ENCODE results near the gene RASD2. TPM values are rescaled to one million over a fixed set of nuclear protein-coding genes. Genes with fewer than 3 reads are reported as not detected.

RASD2 gene
- total and polyA plus RNA-seq, 2 donors (not counting 1 experiment from before 2014, with no cell fraction given), result under 0.01 to 0.01 TPM

DNA sequence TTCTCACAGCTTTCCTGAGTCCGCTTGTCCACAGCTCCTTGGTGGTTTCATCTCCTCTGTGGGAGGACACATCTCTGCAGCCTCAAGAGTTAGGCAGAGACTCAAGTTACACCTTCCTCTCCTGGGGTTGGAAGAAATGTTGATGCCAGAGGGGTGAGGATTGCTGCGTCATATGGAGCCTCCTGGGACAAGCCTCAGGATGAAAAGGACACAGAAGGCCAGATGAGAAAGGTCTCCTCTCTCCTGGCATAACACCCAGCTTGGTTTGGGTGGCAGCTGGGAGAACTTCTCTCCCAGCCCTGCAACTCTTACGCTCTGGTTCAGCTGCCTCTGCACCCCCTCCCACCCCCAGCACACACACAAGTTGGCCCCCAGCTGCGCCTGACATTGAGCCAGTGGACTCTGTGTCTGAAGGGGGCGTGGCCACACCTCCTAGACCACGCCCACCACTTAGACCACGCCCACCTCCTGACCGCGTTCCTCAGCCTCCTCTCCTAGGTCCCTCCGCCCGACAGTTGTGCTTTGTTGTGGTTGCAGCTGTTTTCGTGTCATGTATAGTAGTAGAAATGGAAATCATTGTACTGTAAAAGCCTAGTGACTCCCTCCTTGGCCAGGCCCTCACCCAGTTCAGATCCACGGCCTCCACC, 11.7 kb downstream of the RASD2 start:
- Histone ChIP-seq H3K4me2 (ENCODE audit: extremely low read depth, insufficient read depth, low read length) (no peak overlapping the region), H3K4me1 (ENCODE audit: control insufficient read depth, extremely low read depth, insufficient read depth, low read length) (no peaks in the 10 kb centered on the region), H3K27me3 (ENCODE audit: control insufficient read depth, insufficient read depth, low read length) (peaks cover 16% of the 10 kb centered on the region), H2AFZ (ENCODE audit: low read length) (no peak overlapping the region), H3K4me3 (replicated peaks in 1 of 4; ENCODE audit: control extremely low read depth in 1 of 4, insufficient read depth in 1 of 4, low read depth in 3 of 4, low read length in 4 of 4) (no peak overlapping the region), H3K9me3 (ENCODE audit: control insufficient read depth, insufficient read depth, low read depth, low read length) (no peaks in the 10 kb centered on the region), H4K20me1 (ENCODE audit: control insufficient read depth, extremely low read depth, insufficient read depth, low read length) (no peaks in the 10 kb centered on the region), H3K36me3 (ENCODE audit: control insufficient read depth, insufficient read depth, low read length) (no peaks in the 10 kb centered on the region), H3K27ac (ENCODE audit: insufficient read depth, low read length) (no peak overlapping the region), H3K79me2 (ENCODE audit: control insufficient read depth, insufficient read depth, low read length) (no peaks in the 10 kb centered on the region), H3K9ac (ENCODE audit: insufficient read depth, low read length) (no peak overlapping the region)
- no peak for DNase-seq (ENCODE audit: low read depth in 2 of 2)
- no peak for TF ChIP-seq EZH2 (IDR thresholded peaks at IDR 0.05; ENCODE audit: low read length, missing control alignments)
- TF ChIP-seq, protein P1, sequence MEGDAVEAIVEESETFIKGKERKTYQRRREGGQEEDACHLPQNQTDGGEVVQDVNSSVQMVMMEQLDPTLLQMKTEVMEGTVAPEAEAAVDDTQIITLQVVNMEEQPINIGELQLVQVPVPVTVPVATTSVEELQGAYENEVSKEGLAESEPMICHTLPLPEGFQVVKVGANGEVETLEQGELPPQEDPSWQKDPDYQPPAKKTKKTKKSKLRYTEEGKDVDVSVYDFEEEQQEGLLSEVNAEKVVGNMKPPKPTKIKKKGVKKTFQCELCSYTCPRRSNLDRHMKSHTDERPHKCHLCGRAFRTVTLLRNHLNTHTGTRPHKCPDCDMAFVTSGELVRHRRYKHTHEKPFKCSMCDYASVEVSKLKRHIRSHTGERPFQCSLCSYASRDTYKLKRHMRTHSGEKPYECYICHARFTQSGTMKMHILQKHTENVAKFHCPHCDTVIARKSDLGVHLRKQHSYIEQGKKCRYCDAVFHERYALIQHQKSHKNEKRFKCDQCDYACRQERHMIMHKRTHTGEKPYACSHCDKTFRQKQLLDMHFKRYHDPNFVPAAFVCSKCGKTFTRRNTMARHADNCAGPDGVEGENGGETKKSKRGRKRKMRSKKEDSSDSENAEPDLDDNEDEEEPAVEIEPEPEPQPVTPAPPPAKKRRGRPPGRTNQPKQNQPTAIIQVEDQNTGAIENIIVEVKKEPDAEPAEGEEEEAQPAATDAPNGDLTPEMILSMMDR (conservative IDR thresholded peaks at IDR 0.05 in 1 of 2, IDR thresholded peaks at IDR 0.05 in 1 of 2; ENCODE audit: low read depth in 1 of 2, low read length in 2 of 2), result no peak

DNA sequence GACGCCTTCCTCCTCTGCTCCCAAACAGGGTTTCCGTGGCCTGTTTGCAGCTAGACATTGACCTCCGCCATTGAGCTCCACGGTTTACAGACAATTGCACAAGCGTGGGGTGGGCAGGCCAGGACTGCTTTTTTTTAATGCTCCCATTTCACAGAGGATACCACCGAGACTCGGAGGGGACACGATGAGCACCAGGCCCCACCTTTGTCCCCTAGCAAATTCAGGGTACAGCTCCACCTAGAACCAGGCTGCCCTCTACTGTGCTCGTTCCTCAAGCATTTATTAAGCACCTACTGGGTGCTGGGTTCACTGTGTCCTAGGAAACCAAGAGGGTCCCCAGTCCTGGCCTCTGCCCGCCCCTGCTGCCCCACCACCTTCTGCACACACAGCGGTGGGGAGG, 12.2 kb downstream of the RASD2 start:
- no peak overlapping the region for H3K9ac ChIP-seq (ENCODE audit: insufficient read depth, low read length)
- no peak for TF ChIP-seq EZH2 (IDR thresholded peaks at IDR 0.05; ENCODE audit: low read length, missing control alignments)
- TF ChIP-seq, protein P1 (conservative IDR thresholded peaks at IDR 0.05 in 1 of 2, IDR thresholded peaks at IDR 0.05 in 1 of 2; ENCODE audit: low read depth in 1 of 2, low read length in 2 of 2), result no peak
- no peak overlapping the region for H2AFZ ChIP-seq (ENCODE audit: low read length)
- H3K36me3 ChIP-seq (ENCODE audit: control insufficient read depth, insufficient read depth, low read length), result no peaks in the 10 kb centered on the region
- H3K27me3 ChIP-seq (ENCODE audit: control insufficient read depth, insufficient read depth, low read length), result peaks cover 17% of the 10 kb centered on the region
- no peaks in the 10 kb centered on the region for H4K20me1 ChIP-seq (ENCODE audit: control insufficient read depth, extremely low read depth, insufficient read depth, low read length)
- H3K4me1 ChIP-seq (ENCODE audit: control insufficient read depth, extremely low read depth, insufficient read depth, low read length), result no peaks in the 10 kb centered on the region
- H3K4me3 ChIP-seq (replicated peaks in 1 of 4; ENCODE audit: control extremely low read depth in 1 of 4, insufficient read depth in 1 of 4, low read depth in 3 of 4, low read length in 4 of 4), result no peak overlapping the region
- H3K4me2 ChIP-seq (ENCODE audit: extremely low read depth, insufficient read depth, low read length), result no peak overlapping the region
- DNase-seq (ENCODE audit: low read depth in 2 of 2), result no peak
- H3K79me2 ChIP-seq (ENCODE audit: control insufficient read depth, insufficient read depth, low read length), result no peaks in the 10 kb centered on the region
- no peak overlapping the region for H3K27ac ChIP-seq (ENCODE audit: insufficient read depth, low read length)
- H3K9me3 ChIP-seq (ENCODE audit: control insufficient read depth, insufficient read depth, low read depth, low read length), result no peaks in the 10 kb centered on the region

DNA sequence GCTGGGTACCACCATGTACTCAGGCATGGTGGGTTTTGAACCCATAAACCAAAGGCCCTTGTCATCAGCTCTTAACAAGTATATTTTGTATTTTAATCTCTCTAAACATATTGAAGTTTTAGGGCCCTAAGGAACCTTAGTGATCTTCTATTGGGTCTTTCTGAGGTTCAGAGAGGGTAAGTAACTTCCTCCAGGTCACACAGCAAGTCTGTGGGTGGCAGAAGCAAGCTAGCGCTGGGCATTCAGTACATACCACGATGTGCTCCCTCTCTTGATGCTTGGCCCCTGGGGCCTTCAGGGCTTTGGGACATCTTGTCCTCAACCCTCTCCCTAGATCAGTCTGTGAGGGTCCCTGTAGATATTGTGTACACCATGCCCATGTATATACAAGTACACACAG, 12.7 kb downstream of the RASD2 start:
- H3K4me2 ChIP-seq (ENCODE audit: extremely low read depth, insufficient read depth, low read length), result no peak overlapping the region
- no peak overlapping the region for H3K27ac ChIP-seq (ENCODE audit: insufficient read depth, low read length)
- TF ChIP-seq EZH2 (IDR thresholded peaks at IDR 0.05; ENCODE audit: low read length, missing control alignments), result no peak
- TF ChIP-seq, protein P1 (conservative IDR thresholded peaks at IDR 0.05 in 1 of 2, IDR thresholded peaks at IDR 0.05 in 1 of 2; ENCODE audit: low read depth in 1 of 2, low read length in 2 of 2), result no peak
- H3K4me1 ChIP-seq (ENCODE audit: control insufficient read depth, extremely low read depth, insufficient read depth, low read length), result no peaks in the 10 kb centered on the region
- no peak overlapping the region for H2AFZ ChIP-seq (ENCODE audit: low read length)
- no peaks in the 10 kb centered on the region for H3K79me2 ChIP-seq (ENCODE audit: control insufficient read depth, insufficient read depth, low read length)
- H3K36me3 ChIP-seq (ENCODE audit: control insufficient read depth, insufficient read depth, low read length), result no peaks in the 10 kb centered on the region
- H3K4me3 ChIP-seq (replicated peaks in 1 of 4; ENCODE audit: control extremely low read depth in 1 of 4, insufficient read depth in 1 of 4, low read depth in 3 of 4, low read length in 4 of 4), result no peak overlapping the region
- H3K9me3 ChIP-seq (ENCODE audit: control insufficient read depth, insufficient read depth, low read depth, low read length), result no peaks in the 10 kb centered on the region
- no peak for DNase-seq (ENCODE audit: low read depth in 2 of 2)
- H3K27me3 ChIP-seq (ENCODE audit: control insufficient read depth, insufficient read depth, low read length), result peaks cover 17% of the 10 kb centered on the region
- H4K20me1 ChIP-seq (ENCODE audit: control insufficient read depth, extremely low read depth, insufficient read depth, low read length), result no peaks in the 10 kb centered on the region
- no peak overlapping the region for H3K9ac ChIP-seq (ENCODE audit: insufficient read depth, low read length)

Data from fibroblast of lung (primary cell).